Stimulated activated effector memory CD8-positive, alpha-beta T cell treated with anti-CD3 and anti-CD28 coated beads, Interleukin-12 subunit alpha, Interleukin-12 subunit beta, amount 100 ng/mL, for 72 hours (primary cell): ENCODE results near the gene CCDC102A.

Experiments
- ATAC-seq: fragments of 150-1000 bp; cut with Tn5 transposase; 2 replicates; pipeline ENCODE4 v1.10.0; 2021
- DNase-seq, 2 donors: peaks; one replicate each; pipeline ENCODE4 v3.0.0; 2021 to 2022; ENCODE audit warnings: low spot score in 2 of 2
- H3K27ac Mint-ChIP-seq: one replicate; pipeline ENCODE4 v1.8.0; 2022; ENCODE audit warnings: mild to moderate bottlenecking, mixed read lengths
- H3K36me3 Mint-ChIP-seq: one replicate; pipeline ENCODE4 v1.8.0; 2022; ENCODE audit warnings: mild to moderate bottlenecking, mixed read lengths
- H3K4me1 Mint-ChIP-seq: one replicate; pipeline ENCODE4 v1.8.0; 2022; ENCODE audit warnings: mixed read lengths
- H3K4me3 Mint-ChIP-seq: one replicate; pipeline ENCODE4 v1.8.0; 2022; ENCODE audit warnings: mild to moderate bottlenecking, mixed read lengths
- H3K9me3 Mint-ChIP-seq: one replicate; pipeline ENCODE4 v1.8.0; 2022; ENCODE audit warnings: mixed read lengths

The CCDC102A gene

GRCh38 chr16:57486858-57487834 is 49.2 kb downstream of the CCDC102A start:
- Mint-ChIP-seq H3K4me1 (peaks cover 23% of the 10 kb centered on the region), H3K9me3 (no peaks in the 10 kb centered on the region), H3K4me3 (peak overlapping the region; percentile 91), H3K36me3 (peaks cover 5% of the 10 kb centered on the region), H3K27ac (peak overlapping the region; percentile 92)
- DNase-seq (no peak), ATAC-seq (no peak)

GRCh38 chr16:57485916-57486857 is 50.2 kb downstream of the CCDC102A start, which contains the start of gene DOK4:
TSS of gene DOK4 (minus strand) at chr16:57486493. CDS start at chr16:57479507, 6,986 bp downstream.
- DNase-seq, result peak; percentile 72 to 81
- ATAC-seq, result peak; percentile 95
- H3K27ac Mint-ChIP-seq, result peak within 1 kb of the TSS; percentile 92
- peak within 1 kb of the TSS; percentile 91 for H3K4me3 Mint-ChIP-seq
- no peaks in the 10 kb centered on the region for H3K9me3 Mint-ChIP-seq
- H3K4me1 Mint-ChIP-seq, result peaks cover 27% of the 10 kb centered on the region
- peaks cover 5% of the 10 kb centered on the region for H3K36me3 Mint-ChIP-seq

GRCh38 chr16:57485091-57485915 is 51.1 kb downstream of the CCDC102A start:
- Mint-ChIP-seq H3K27ac (peak overlapping the region; percentile 92), H3K4me1 (peaks cover 28% of the 10 kb centered on the region), H3K36me3 (peaks cover 5% of the 10 kb centered on the region), H3K9me3 (no peaks in the 10 kb centered on the region), H3K4me3 (peak overlapping the region; percentile 91)
- DNase-seq (no peak), ATAC-seq (no peak)

- Mint-ChIP-seq H3K4me1 (peaks cover 30% of the 10 kb centered on the region), H3K36me3 (peaks cover 5% of the 10 kb centered on the region), H3K9me3 (no peaks in the 10 kb centered on the region), H3K4me3 (peak overlapping the region; percentile 91), H3K27ac (peak overlapping the region; percentile 92)
- ATAC-seq (no peak), DNase-seq (no peak)
These were observed 51.8 kb downstream of the CCDC102A start for GRCh38 chr16:57484515-57485005.

GRCh38 chr16:57483725-57484514 is 52.5 kb downstream of the CCDC102A start:
- no peak overlapping the region for H3K4me3 Mint-ChIP-seq
- H3K9me3 Mint-ChIP-seq, result no peaks in the 10 kb centered on the region
- peaks cover 34% of the 10 kb centered on the region for H3K4me1 Mint-ChIP-seq

GRCh38 chr16:57482845-57483545 is 53.4 kb downstream of the CCDC102A start:
- no peak overlapping the region for H3K27ac Mint-ChIP-seq
- ATAC-seq, result no peak
- no peak for DNase-seq
- H3K36me3 Mint-ChIP-seq, result peaks cover 5% of the 10 kb centered on the region
- no peak overlapping the region for H3K4me3 Mint-ChIP-seq
- H3K4me1 Mint-ChIP-seq, result peaks cover 34% of the 10 kb centered on the region
- no peaks in the 10 kb centered on the region for H3K9me3 Mint-ChIP-seq

More at GRCh38 chr16:57483725-57484514, 52.5 kb downstream of the CCDC102A start:
- Mint-ChIP-seq H3K36me3 (peaks cover 5% of the 10 kb centered on the region), H3K27ac (peak overlapping the region; percentile 92)
- ATAC-seq (no peak), DNase-seq (no peak)

GRCh38 chr16:57481421-57481820 is 55.0 kb downstream of the CCDC102A start:
- Mint-ChIP-seq H3K4me3 (no peak overlapping the region), H3K27ac (peak overlapping the region; percentile 79), H3K36me3 (peaks cover 5% of the 10 kb centered on the region), H3K9me3 (no peaks in the 10 kb centered on the region), H3K4me1 (peaks cover 32% of the 10 kb centered on the region)
- ATAC-seq (no peak), DNase-seq (no peak)

- H3K27ac Mint-ChIP-seq, result no peak overlapping the region
- peaks cover 37% of the 10 kb centered on the region for H3K4me1 Mint-ChIP-seq
- no peaks in the 10 kb centered on the region for H3K9me3 Mint-ChIP-seq
- H3K36me3 Mint-ChIP-seq, result peaks cover 5% of the 10 kb centered on the region
- H3K4me3 Mint-ChIP-seq, result no peak overlapping the region
- no peak for DNase-seq
- ATAC-seq, result no peak
These were observed 55.6 kb downstream of the CCDC102A start for GRCh38 chr16:57480754-57481230.

GRCh38 chr16:57479976-57480753 is 56.2 kb downstream of the CCDC102A start:
- H3K4me1 Mint-ChIP-seq, result peaks cover 37% of the 10 kb centered on the region
- H3K36me3 Mint-ChIP-seq, result peaks cover 5% of the 10 kb centered on the region
- H3K9me3 Mint-ChIP-seq, result no peaks in the 10 kb centered on the region
- DNase-seq (no peak), ATAC-seq (no peak)
- no peak overlapping the region for H3K27ac Mint-ChIP-seq
- no peak overlapping the region for H3K4me3 Mint-ChIP-seq

GRCh38 chr16:57479205-57479975 is 57.0 kb downstream of the CCDC102A start:
- DNase-seq (no peak), ATAC-seq (no peak)
- Mint-ChIP-seq H3K36me3 (peaks cover 6% of the 10 kb centered on the region), H3K4me1 (peaks cover 30% of the 10 kb centered on the region), H3K9me3 (no peaks in the 10 kb centered on the region), H3K4me3 (no peak overlapping the region), H3K27ac (no peak overlapping the region)

- H3K27ac Mint-ChIP-seq, result no peak overlapping the region
- no peak for DNase-seq
- H3K36me3 Mint-ChIP-seq, result peaks cover 6% of the 10 kb centered on the region
- H3K4me3 Mint-ChIP-seq, result no peak overlapping the region
- no peaks in the 10 kb centered on the region for H3K9me3 Mint-ChIP-seq
- peaks cover 28% of the 10 kb centered on the region for H3K4me1 Mint-ChIP-seq
- no peak for ATAC-seq
These were observed 57.8 kb downstream of the CCDC102A start for GRCh38 chr16:57478396-57479204.
